Neural cell (in vitro differentiated cells): ENCODE measurements around the gene CROT.

Experiments used
- CTCF ChIP-seq: fragments of 450-650 bp; IDR thresholded peaks from 2 replicates; pipeline ENCODE4 v1.5.1; 2014; ENCODE audit warnings: antibody characterized with exemption, mild to moderate bottlenecking, moderate library complexity; ENCODE audit not compliant: poor library complexity, severe bottlenecking
- POLR2AphosphoS5 ChIP-seq: IDR thresholded peaks from 2 replicates; pipeline ENCODE4 v1.6.1; 2012
- REST ChIP-seq: IDR thresholded peaks from 2 replicates; pipeline ENCODE4 v1.6.1; 2012; ENCODE audit warnings: borderline replicate concordance

- TF ChIP-seq POLR2AphosphoS5 (no peak), CTCF (no peak), REST (no peak)
Observed at GRCh38 chr7:87420173-87420572, 74.7 kb downstream of the CROT start.
